ENCODE measurements around the gene ADAMTS13.
"Not testable (repeated sequence)": the region's sequence is repeated elsewhere in the genome, so short reads cannot be mapped to it uniquely, and the experiment has no call there.

The ADAMTS13 gene

DNA sequence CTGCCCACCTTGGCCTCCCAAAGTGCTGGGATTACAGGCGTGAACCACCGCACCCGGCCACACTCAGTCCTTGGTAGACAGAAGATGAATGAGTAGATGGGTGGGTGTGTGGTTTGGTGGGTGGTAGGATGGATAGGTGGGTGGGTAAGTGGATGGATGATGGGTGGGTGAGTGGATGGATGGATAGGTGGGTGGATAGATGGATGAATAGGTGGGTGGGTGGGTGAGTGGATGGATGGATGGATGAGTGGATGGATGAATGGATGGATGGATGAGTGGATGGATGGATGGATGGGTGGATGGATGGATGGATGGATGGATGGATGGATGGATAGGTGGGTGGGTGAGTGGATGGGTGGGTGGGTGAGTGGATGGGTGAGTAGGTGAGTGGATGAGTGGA, 29.9 kb upstream of the ADAMTS13 start:
- DNase-seq (ENCODE audit: low read depth): not testable (repeated sequence)

DNA sequence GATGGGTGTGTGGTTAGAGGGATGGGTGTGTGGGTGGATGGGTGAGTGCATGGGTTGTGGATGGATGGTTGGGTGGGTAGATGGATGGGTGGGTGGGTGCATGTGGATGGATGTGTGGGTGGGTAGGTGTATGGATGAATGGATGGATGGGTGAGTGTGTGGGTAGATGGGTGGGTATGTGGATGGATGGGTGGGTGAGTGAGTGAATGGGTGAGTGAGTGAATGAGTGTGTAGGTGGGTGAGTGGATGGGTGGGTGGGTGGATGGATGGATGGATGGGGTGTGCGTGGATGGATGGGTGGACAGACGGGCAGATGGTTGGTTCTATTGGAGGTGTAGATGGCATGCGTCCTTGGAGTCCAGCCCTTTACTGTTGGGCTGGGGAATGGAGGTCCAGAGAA, 28.8 kb upstream of the ADAMTS13 start:
- no peak for DNase-seq (ENCODE audit: low read depth)

- DNase-seq (ENCODE audit: low read depth): no peak
Observed at GRCh38 chr9:133394687-133395271, 27.4 kb upstream of the ADAMTS13 start.

- no peak for DNase-seq (ENCODE audit: low read depth)
Observed at GRCh38 chr9:133396952-133397351, 25.2 kb upstream of the ADAMTS13 start.

GRCh38 chr9:133397370-133397769, 24.8 kb upstream of the ADAMTS13 start:
- no peak for DNase-seq (ENCODE audit: low read depth)

GRCh38 chr9:133397895-133398294, 24.3 kb upstream of the ADAMTS13 start:
- DNase-seq (ENCODE audit: low read depth): no peak

GRCh38 chr9:133400292-133400691, 21.9 kb upstream of the ADAMTS13 start:
- DNase-seq (ENCODE audit: low read depth): no peak

GRCh38 chr9:133401588-133401987, 20.6 kb upstream of the ADAMTS13 start:
- no peak for DNase-seq (ENCODE audit: low read depth)

DNA sequence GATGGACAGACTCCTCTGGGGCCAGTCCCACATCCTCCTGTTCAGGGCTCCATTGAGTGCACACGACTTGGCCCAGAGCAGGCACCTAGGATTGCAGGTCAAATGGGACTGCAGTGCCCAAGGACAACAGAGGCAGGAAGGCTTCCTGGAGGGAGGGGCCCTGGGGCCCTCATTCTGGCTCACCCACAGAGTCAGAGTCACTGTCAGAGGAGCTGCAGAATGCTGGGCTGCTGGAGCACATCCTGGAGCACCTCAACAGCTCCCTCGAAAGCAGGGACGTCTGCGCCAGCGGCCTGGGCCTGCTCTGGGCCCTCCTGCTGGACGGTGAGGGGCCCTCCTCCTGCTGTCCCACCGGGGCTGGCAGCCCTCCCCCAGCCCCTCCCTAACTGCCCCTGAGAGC, 19.5 kb upstream of the ADAMTS13 start:
- no peak for DNase-seq (ENCODE audit: low read depth)

- DNase-seq (ENCODE audit: low read depth): no peak
Observed at GRCh38 chr9:133403766-133404453, 18.3 kb upstream of the ADAMTS13 start.

- DNase-seq (ENCODE audit: low read depth): no peak
Observed at GRCh38 chr9:133404454-133405002, 17.6 kb upstream of the ADAMTS13 start.

- no peak for DNase-seq (ENCODE audit: low read depth)
Observed at GRCh38 chr9:133405508-133406438, 16.4 kb upstream of the ADAMTS13 start.

DNA sequence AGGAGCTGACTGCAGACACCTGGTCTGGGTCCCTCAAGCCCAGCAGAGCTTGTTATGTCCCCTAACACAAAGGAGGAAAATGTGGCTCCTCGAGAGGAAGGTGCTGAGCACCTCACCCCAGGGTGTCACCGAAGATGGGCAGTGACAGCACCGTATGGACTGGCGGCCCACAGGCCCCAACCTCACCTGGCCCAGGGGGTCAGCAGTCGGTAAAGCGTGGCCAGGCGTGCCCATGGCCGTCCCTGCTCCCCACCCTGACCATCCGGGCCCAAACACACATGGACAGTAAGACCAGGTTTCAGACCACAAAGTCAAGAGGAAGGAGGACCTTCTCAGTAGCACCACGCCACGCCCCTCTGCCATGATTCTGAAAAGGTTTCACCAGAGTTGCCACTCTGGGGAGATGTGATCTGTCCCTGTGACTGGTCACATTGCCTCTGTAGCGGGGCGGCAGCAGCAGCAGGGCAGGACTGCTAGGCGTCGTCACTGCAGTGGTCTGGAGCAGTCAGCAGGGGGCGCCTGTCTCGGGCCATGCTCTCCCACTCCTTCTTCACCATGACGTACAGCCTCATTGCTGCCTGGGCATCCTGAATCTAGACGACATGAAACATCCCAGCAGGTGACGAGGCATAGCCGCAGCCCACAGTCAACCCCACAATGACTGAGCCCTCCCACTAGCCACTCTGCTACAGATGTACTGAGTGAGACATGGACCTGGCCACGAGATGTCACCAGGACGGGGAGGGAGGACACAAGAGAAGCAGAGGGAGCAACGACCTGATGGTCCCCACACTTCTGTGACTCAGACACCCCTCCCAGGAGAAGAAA, 15.5 kb upstream of the ADAMTS13 start:
- DNase-seq (ENCODE audit: low read depth): peak; percentile 60

DNA sequence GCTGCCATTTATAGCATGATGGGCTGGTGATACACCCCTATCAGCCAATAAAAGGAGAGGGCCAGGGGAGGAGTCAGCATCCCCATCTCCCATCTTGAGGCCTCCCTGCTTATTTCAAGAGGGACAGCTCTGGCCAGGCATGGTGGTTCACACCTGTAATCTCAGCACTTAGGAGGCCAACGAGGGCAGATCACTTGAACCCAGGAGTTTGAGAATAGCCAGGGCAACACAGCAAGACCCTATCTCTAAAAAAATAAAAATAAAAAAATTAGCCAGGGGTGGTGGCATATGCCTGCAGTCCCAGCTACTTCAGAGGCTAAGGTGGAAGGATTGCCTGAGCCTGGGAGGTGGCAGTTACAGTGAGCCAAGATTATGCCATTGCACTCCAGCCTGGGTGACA, 14.1 kb upstream of the ADAMTS13 start:
- no peak for DNase-seq (ENCODE audit: low read depth)

GRCh38 chr9:133415170-133415569, 7.0 kb upstream of the ADAMTS13 start:
- no peak for DNase-seq (ENCODE audit: low read depth)

GRCh38 chr9:133417541-133418461, 4.4 kb upstream of the ADAMTS13 start, which contains the start of gene REXO4:
TSS of gene REXO4 (minus strand) at chr9:133418010. CDS start at chr9:133417844, 166 bp downstream.
- DNase-seq (ENCODE audit: low read depth): peak; percentile 87

DNA sequence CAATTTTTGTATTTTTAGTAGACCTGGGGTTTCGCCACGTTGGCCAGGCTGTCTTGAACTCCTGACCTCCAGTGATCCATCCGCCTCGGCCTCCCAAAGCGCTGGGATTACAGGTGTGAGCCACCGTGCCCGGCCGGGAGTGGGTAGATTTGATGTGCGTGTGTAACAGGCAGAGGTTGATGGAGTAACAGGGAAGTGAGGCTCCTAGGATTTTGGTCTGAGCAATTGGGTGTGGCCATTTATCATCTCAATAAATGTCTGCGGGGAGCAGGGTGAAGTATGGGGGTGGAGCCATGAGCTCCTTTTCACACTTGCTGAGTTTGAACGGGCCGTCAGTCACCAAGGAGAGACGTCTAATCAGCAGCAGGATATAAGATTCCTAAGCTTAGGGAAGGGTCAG, 3.2 kb upstream of the ADAMTS13 start:
- DNase-seq (ENCODE audit: low read depth): no peak

DNA sequence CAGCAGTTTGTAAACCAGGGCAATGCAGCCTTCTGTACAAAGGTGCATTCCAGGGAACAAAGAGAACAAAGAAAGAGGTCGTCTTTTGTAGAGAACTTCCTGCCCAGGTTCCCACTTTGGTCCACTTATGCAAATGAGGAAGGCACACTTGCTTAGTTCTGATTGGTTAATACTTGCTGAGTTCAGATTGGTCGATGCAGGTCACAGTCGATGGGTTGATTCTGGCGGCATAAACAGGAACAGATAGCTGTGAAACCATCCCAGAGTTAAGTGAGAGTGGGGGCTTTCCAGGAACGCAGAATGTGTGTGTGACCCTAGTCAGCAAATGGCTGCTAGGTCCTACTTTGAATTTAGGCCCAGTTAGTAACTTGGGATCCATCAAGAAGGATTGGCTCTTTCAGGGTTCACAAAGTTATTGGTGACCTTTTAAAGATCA, 1.8 kb upstream of the ADAMTS13 start:
- DNase-seq (ENCODE audit: low read depth): no peak

DNA sequence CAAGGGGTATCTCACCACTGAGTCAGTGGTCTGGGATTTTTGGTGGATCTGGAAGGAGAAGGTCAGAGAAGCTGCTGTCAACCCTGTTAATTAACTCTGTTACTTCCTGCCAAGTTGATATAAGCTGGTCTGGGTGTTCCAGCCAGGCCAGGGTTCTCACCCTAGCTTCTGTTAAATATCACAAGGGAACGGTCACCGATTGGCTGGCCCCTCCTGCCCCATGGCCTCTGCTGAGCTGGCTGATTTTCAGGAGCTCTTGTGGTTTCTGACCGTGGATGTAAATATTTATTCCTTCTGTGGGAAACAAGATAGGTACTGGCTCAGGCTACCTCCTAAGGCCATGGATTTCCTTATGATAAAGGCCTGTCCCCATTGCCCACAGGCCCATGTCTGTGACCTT, 1.0 kb downstream of the ADAMTS13 start:
- DNase-seq (ENCODE audit: low read depth): peak; percentile 13

DNA sequence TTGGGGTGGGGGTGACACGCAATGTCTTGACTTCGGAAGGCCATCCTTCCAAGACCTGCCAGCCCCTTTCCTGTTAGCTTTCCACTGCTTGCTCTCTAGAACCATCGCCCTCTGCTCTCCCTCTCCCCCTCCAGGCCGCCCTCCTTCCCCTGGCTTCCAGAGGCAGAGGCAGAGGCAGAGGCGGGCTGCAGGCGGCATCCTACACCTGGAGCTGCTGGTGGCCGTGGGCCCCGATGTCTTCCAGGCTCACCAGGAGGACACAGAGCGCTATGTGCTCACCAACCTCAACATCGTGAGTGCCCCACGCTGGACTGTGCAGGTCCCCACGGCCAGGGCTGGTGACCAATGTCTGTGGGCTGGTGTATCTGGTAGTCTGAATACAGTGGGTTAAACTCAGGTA, 2.0 kb downstream of the ADAMTS13 start:
- no peak for DNase-seq (ENCODE audit: low read depth)
